ENCODE data around the gene C19orf38. TPM values are rescaled to one million over a fixed set of nuclear protein-coding genes. Genes with fewer than 3 reads are reported as not detected.

Gene C19orf38
- total RNA-seq, 1 experiment from 2014 or later, result not detected

DNA sequence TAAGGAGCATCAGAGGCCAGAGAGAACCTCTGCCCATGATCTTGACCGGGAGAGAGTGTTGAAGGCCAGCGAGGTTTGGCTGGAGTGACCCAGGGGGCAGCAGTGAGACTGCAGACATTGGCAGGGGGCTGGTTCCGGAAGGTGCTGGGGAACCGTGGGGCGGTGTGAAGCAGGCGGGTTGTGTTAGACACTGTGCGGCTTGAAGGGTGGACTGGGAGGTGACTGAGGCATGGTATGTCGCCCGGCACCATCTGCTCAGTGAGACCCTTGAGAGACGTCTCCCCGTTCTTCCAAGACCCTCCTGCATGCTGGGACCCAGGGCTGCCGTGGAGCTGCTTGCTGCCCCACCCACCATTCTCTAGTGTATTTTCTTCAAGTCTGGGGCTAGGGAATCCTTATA lies 47.7 kb downstream of the C19orf38 start:
- POLR2A ChIA-PET, result no interaction called here
- Mint-ChIP-seq H3K4me1 (peaks cover 49% of the 10 kb centered on the region), H3K27me3 (ENCODE audit: low read depth) (no peaks in the 10 kb centered on the region), H3K36me3 (no peaks in the 10 kb centered on the region), H3K27ac (peak overlapping the region; percentile 39), H3K4me3 (no peak overlapping the region), H3K9me3 (no peaks in the 10 kb centered on the region)
- peak; percentile 64 for DNase-seq (ENCODE audit: low spot score)
- TF ChIP-seq, protein P1, sequence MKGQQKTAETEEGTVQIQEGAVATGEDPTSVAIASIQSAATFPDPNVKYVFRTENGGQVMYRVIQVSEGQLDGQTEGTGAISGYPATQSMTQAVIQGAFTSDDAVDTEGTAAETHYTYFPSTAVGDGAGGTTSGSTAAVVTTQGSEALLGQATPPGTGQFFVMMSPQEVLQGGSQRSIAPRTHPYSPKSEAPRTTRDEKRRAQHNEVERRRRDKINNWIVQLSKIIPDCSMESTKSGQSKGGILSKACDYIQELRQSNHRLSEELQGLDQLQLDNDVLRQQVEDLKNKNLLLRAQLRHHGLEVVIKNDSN (CRISPR knock-in tag; IDR thresholded peaks at IDR 0.05), result no peak
- TF ChIP-seq, protein P2, sequence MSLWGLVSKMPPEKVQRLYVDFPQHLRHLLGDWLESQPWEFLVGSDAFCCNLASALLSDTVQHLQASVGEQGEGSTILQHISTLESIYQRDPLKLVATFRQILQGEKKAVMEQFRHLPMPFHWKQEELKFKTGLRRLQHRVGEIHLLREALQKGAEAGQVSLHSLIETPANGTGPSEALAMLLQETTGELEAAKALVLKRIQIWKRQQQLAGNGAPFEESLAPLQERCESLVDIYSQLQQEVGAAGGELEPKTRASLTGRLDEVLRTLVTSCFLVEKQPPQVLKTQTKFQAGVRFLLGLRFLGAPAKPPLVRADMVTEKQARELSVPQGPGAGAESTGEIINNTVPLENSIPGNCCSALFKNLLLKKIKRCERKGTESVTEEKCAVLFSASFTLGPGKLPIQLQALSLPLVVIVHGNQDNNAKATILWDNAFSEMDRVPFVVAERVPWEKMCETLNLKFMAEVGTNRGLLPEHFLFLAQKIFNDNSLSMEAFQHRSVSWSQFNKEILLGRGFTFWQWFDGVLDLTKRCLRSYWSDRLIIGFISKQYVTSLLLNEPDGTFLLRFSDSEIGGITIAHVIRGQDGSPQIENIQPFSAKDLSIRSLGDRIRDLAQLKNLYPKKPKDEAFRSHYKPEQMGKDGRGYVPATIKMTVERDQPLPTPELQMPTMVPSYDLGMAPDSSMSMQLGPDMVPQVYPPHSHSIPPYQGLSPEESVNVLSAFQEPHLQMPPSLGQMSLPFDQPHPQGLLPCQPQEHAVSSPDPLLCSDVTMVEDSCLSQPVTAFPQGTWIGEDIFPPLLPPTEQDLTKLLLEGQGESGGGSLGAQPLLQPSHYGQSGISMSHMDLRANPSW (CRISPR knock-in tag; conservative IDR thresholded peaks at IDR 0.05; ENCODE audit: low read depth), result no peak
- TF ChIP-seq, protein P3, sequence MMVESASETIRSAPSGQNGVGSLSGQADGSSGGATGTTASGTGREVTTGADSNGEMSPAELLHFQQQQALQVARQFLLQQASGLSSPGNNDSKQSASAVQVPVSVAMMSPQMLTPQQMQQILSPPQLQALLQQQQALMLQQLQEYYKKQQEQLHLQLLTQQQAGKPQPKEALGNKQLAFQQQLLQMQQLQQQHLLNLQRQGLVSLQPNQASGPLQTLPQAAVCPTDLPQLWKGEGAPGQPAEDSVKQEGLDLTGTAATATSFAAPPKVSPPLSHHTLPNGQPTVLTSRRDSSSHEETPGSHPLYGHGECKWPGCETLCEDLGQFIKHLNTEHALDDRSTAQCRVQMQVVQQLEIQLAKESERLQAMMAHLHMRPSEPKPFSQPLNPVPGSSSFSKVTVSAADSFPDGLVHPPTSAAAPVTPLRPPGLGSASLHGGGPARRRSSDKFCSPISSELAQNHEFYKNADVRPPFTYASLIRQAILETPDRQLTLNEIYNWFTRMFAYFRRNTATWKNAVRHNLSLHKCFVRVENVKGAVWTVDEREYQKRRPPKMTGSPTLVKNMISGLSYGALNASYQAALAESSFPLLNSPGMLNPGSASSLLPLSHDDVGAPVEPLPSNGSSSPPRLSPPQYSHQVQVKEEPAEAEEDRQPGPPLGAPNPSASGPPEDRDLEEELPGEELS (CRISPR knock-in tag; IDR thresholded peaks at IDR 0.05), result no peak
- no peak for TF ChIP-seq OVOL2 (CRISPR knock-in tag; IDR thresholded peaks at IDR 0.05; ENCODE audit: borderline replicate concordance)
- TF ChIP-seq, protein P4, sequence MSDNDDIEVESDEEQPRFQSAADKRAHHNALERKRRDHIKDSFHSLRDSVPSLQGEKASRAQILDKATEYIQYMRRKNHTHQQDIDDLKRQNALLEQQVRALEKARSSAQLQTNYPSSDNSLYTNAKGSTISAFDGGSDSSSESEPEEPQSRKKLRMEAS (CRISPR knock-in tag; IDR thresholded peaks at IDR 0.05), result no peak
- no peak for TF ChIP-seq JAZF1 (CRISPR knock-in tag; IDR thresholded peaks at IDR 0.05)
- TF ChIP-seq KAT7 (CRISPR knock-in tag; IDR thresholded peaks at IDR 0.05; ENCODE audit: borderline replicate concordance), result no peak
- TF ChIP-seq, protein P5, sequence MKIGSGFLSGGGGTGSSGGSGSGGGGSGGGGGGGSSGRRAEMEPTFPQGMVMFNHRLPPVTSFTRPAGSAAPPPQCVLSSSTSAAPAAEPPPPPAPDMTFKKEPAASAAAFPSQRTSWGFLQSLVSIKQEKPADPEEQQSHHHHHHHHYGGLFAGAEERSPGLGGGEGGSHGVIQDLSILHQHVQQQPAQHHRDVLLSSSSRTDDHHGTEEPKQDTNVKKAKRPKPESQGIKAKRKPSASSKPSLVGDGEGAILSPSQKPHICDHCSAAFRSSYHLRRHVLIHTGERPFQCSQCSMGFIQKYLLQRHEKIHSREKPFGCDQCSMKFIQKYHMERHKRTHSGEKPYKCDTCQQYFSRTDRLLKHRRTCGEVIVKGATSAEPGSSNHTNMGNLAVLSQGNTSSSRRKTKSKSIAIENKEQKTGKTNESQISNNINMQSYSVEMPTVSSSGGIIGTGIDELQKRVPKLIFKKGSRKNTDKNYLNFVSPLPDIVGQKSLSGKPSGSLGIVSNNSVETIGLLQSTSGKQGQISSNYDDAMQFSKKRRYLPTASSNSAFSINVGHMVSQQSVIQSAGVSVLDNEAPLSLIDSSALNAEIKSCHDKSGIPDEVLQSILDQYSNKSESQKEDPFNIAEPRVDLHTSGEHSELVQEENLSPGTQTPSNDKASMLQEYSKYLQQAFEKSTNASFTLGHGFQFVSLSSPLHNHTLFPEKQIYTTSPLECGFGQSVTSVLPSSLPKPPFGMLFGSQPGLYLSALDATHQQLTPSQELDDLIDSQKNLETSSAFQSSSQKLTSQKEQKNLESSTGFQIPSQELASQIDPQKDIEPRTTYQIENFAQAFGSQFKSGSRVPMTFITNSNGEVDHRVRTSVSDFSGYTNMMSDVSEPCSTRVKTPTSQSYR (CRISPR knock-in tag; IDR thresholded peaks at IDR 0.05), result no peak
- TF ChIP-seq ZNF416 (CRISPR knock-in tag; IDR thresholded peaks at IDR 0.05), result no peak
- TF ChIP-seq CBFB (CRISPR knock-in tag; IDR thresholded peaks at IDR 0.05; ENCODE audit: low read depth), result no peak
- TF ChIP-seq, protein P6, sequence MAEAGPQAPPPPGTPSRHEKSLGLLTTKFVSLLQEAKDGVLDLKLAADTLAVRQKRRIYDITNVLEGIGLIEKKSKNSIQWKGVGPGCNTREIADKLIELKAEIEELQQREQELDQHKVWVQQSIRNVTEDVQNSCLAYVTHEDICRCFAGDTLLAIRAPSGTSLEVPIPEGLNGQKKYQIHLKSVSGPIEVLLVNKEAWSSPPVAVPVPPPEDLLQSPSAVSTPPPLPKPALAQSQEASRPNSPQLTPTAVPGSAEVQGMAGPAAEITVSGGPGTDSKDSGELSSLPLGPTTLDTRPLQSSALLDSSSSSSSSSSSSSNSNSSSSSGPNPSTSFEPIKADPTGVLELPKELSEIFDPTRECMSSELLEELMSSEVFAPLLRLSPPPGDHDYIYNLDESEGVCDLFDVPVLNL (CRISPR knock-in tag; IDR thresholded peaks at IDR 0.05; ENCODE audit: borderline replicate concordance, low read depth), result no peak
- TF ChIP-seq, protein P7, sequence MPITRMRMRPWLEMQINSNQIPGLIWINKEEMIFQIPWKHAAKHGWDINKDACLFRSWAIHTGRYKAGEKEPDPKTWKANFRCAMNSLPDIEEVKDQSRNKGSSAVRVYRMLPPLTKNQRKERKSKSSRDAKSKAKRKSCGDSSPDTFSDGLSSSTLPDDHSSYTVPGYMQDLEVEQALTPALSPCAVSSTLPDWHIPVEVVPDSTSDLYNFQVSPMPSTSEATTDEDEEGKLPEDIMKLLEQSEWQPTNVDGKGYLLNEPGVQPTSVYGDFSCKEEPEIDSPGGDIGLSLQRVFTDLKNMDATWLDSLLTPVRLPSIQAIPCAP (CRISPR knock-in tag; IDR thresholded peaks at IDR 0.05), result no peak
- no peak for TF ChIP-seq MYBL2 (CRISPR knock-in tag; IDR thresholded peaks at IDR 0.05)
- no peak for TF ChIP-seq ZNF219 (CRISPR knock-in tag; IDR thresholded peaks at IDR 0.05; ENCODE audit: borderline replicate concordance)
- TF ChIP-seq SMAD4 (CRISPR knock-in tag; IDR thresholded peaks at IDR 0.05), result no peak
- TF ChIP-seq TP53 (CRISPR knock-in tag; IDR thresholded peaks at IDR 0.05), result no peak
- ATAC-seq, result peak; percentile 54
- CTCF ChIA-PET, result interaction anchor here (0.6 to 2.4 kb wide), 12 partner anchors 8 to 111 kb away, joined by 3 to 10 read pairs (median 4); no protein-coding TSS in a partner anchor

Data from WTC11 (cell line).